Measurements from ENCODE around the gene CLTB. TPM values are rescaled to one million over a fixed set of nuclear protein-coding genes. Genes with fewer than 3 reads are reported as not detected.

The CLTB gene
- total RNA-seq, 1 donor from 2014 or later: 216 TPM

GRCh38 chr5:176413709-176414191 is 2.6 kb downstream of the CLTB start:
- intact Hi-C loops (cut with micrococcal nuclease): no loop called here
- no peak for TF ChIP-seq CTCF (IDR thresholded peaks at IDR 0.05; ENCODE audit: borderline replicate concordance)
- Histone ChIP-seq H3K4me1 (peaks cover 75% of the 10 kb centered on the region), H3K27me3 (ENCODE audit: low read depth) (no peaks in the 10 kb centered on the region), H3K9me3 (replicated peaks) (no peaks in the 10 kb centered on the region), H3K27ac (replicated peaks) (peak overlapping the region; percentile 93), H3K4me3 (peak overlapping the region; percentile 97), H3K36me3 (peaks cover 18% of the 10 kb centered on the region)
- no peak for DNase-seq

- H3K9me3 ChIP-seq (replicated peaks): no peaks in the 10 kb centered on the region
- peak overlapping the region; percentile 97 for H3K4me3 ChIP-seq
- DNase-seq: peak; percentile 50
- peaks cover 24% of the 10 kb centered on the region for H3K36me3 ChIP-seq
- no peaks in the 10 kb centered on the region for H3K27me3 ChIP-seq (ENCODE audit: low read depth)
- H3K4me1 ChIP-seq: peaks cover 80% of the 10 kb centered on the region
- intact Hi-C loops (cut with micrococcal nuclease): no loop called here
- H3K27ac ChIP-seq (replicated peaks): peak overlapping the region; percentile 93
- TF ChIP-seq CTCF (IDR thresholded peaks at IDR 0.05; ENCODE audit: borderline replicate concordance): no peak
Measured at GRCh38 chr5:176413255-176413565, 3.1 kb downstream of the CLTB start.

GRCh38 chr5:176412517-176413254 is 3.7 kb downstream of the CLTB start:
- intact Hi-C loops (cut with micrococcal nuclease): no loop called here
- Histone ChIP-seq H3K36me3 (peaks cover 25% of the 10 kb centered on the region), H3K27me3 (ENCODE audit: low read depth) (no peaks in the 10 kb centered on the region), H3K4me1 (peaks cover 86% of the 10 kb centered on the region), H3K4me3 (peak overlapping the region; percentile 97), H3K9me3 (replicated peaks) (no peaks in the 10 kb centered on the region), H3K27ac (replicated peaks) (peak overlapping the region; percentile 93)
- no peak for TF ChIP-seq CTCF (IDR thresholded peaks at IDR 0.05; ENCODE audit: borderline replicate concordance)
- DNase-seq: no peak

GRCh38 chr5:176410486-176411180 is 5.7 kb downstream of the CLTB start:
- TF ChIP-seq CTCF (IDR thresholded peaks at IDR 0.05; ENCODE audit: borderline replicate concordance): no peak
- intact Hi-C loops (cut with micrococcal nuclease): no loop called here
- H3K9me3 ChIP-seq (replicated peaks): no peaks in the 10 kb centered on the region
- H3K4me1 ChIP-seq: peaks cover 88% of the 10 kb centered on the region
- H3K27ac ChIP-seq (replicated peaks): peak overlapping the region; percentile 93
- DNase-seq: no peak
- peaks cover 39% of the 10 kb centered on the region for H3K36me3 ChIP-seq
- H3K4me3 ChIP-seq: no peak overlapping the region
- H3K27me3 ChIP-seq (ENCODE audit: low read depth): no peaks in the 10 kb centered on the region

GRCh38 chr5:176409765-176410164 is 6.6 kb downstream of the CLTB start:
- no peak for TF ChIP-seq CTCF (IDR thresholded peaks at IDR 0.05; ENCODE audit: borderline replicate concordance)
- Histone ChIP-seq H3K27me3 (ENCODE audit: low read depth) (no peaks in the 10 kb centered on the region), H3K9me3 (replicated peaks) (no peaks in the 10 kb centered on the region), H3K27ac (replicated peaks) (peak overlapping the region; percentile 93), H3K4me3 (no peak overlapping the region), H3K36me3 (peaks cover 46% of the 10 kb centered on the region), H3K4me1 (peaks cover 79% of the 10 kb centered on the region)
- intact Hi-C loops (cut with micrococcal nuclease): no loop called here
- DNase-seq: no peak
